H1 (cell line): ENCODE results near the gene ZNF3. TPM values are rescaled to one million over a fixed set of nuclear protein-coding genes. Genes with fewer than 3 reads are reported as not detected.

ENCODE experiments used
- CTCF ChIA-PET: fragments of 300-600 bp; sonication (Branson Sonifier 250); formaldehyde crosslinking; loops from one replicate; lab custom pipeline; 2021; ENCODE audit not compliant: partially characterized antibody; lab: Charles Lee
- POLR2A ChIA-PET: fragments of 300-600 bp; sonication (Branson Sonifier 250); formaldehyde crosslinking; loops from one replicate; lab custom pipeline; 2021; ENCODE audit warnings: inconsistent platforms; ENCODE audit not compliant: partially characterized antibody; lab: Charles Lee
- DNase-seq, 2 experiments: peaks; one replicate each; pipeline versions ENCODE4 v3.0.0 to v3.0.0-alpha.2; 2010 to 2022; ENCODE audit warnings: low spot score in 2 of 2, low read depth in 1 of 2, mixed read lengths in 1 of 2
- FAIRE-seq: peaks from 2 replicates; lab custom pipeline; 2011; peaks lifted over from hg19 to GRCh38; lab: Jason Lieb, UNC
- H2AFZ ChIP-seq: 2 replicates; pipeline ENCODE4 v1.8.1; 2012; ENCODE audit warnings: low read length, inconsistent platforms
- H2AK5ac ChIP-seq: 2 replicates; pipeline ENCODE4 v1.6.1; 2013; ENCODE audit warnings: low read depth, low read length
- H2BK120ac ChIP-seq: replicated peaks from 2 replicates; pipeline ENCODE3; 2013; ENCODE audit warnings: low read depth, low read length, inconsistent platforms
- H2BK12ac ChIP-seq: 2 replicates; pipeline ENCODE4 v1.6.1; 2013; ENCODE audit warnings: low read depth, low read length
- H2BK15ac ChIP-seq: 2 replicates; pipeline ENCODE4 v1.6.1; 2013; ENCODE audit warnings: low read length
- H2BK20ac ChIP-seq: 2 replicates; pipeline ENCODE4 v1.6.1; 2013; ENCODE audit warnings: low read length
- H2BK5ac ChIP-seq: 2 replicates; pipeline ENCODE4 v1.6.1; 2013; ENCODE audit warnings: low read depth, low read length
- H3K14ac ChIP-seq: 2 replicates; pipeline ENCODE4 v1.6.1; 2013; ENCODE audit warnings: inconsistent platforms; ENCODE audit not compliant: insufficient read length
- H3K18ac ChIP-seq: 2 replicates; pipeline ENCODE4 v1.6.1; 2013; ENCODE audit warnings: low read length; ENCODE audit errors: extremely low read depth
- H3K23ac ChIP-seq: 2 replicates; pipeline ENCODE4 v1.6.1; 2013; ENCODE audit warnings: inconsistent platforms; ENCODE audit not compliant: insufficient read length
- H3K23me2 ChIP-seq: 2 replicates; pipeline ENCODE4 v1.6.1; 2013; ENCODE audit warnings: low read depth, low read length
- H3K27ac ChIP-seq: 2 replicates; pipeline ENCODE4 v1.6.1; 2011; ENCODE audit warnings: low read depth, low read length, inconsistent platforms
- H3K27me3 ChIP-seq, 4 experiments: replicated peaks in 1 of 4; 1 replicate in 1 of 4; 2 replicates in 3 of 4; pipeline versions ENCODE4 v1.6.1 to v1.8.1; 2011 to 2013; ENCODE audit warnings: low read length in 3 of 4, mild to moderate bottlenecking in 3 of 4, inconsistent platforms in 2 of 4, mixed read lengths in 2 of 4, moderate library complexity in 1 of 4; ENCODE audit not compliant: control insufficient read depth in 3 of 4, insufficient read depth in 3 of 4; ENCODE audit errors: extremely low read depth in 1 of 4
- H3K36me3 ChIP-seq, 4 experiments: 2 replicates each; pipeline versions ENCODE4 v1.6.1 to v1.8.1; 2011 to 2013; ENCODE audit warnings: mild to moderate bottlenecking in 4 of 4, low read length in 3 of 4, moderate library complexity in 2 of 4, control low read depth in 1 of 4, inconsistent platforms in 1 of 4; ENCODE audit not compliant: insufficient read depth in 4 of 4, control insufficient read depth in 2 of 4
- H3K4ac ChIP-seq: replicated peaks from 2 replicates; pipeline ENCODE3; 2013; ENCODE audit warnings: low read length, low read depth, mixed read lengths, inconsistent platforms; ENCODE audit not compliant: insufficient read length
- H3K4me1 ChIP-seq, 4 experiments: replicated peaks in 1 of 4; 1 replicate in 1 of 4; 2 replicates in 3 of 4; pipeline versions ENCODE4 v1.6.1 to v1.8.1; 2011 to 2013; ENCODE audit warnings: low read length in 3 of 4, inconsistent platforms in 2 of 4, mixed read lengths in 1 of 4; ENCODE audit not compliant: insufficient read depth in 4 of 4, control insufficient read depth in 3 of 4
- H3K4me2 ChIP-seq, 2 experiments: 2 replicates each; pipeline versions ENCODE4 v1.6.1 to v1.8.1; 2011 to 2013; ENCODE audit warnings: low read depth in 2 of 2, low read length in 2 of 2, control low read depth in 1 of 2, inconsistent platforms in 1 of 2, mild to moderate bottlenecking in 1 of 2; ENCODE audit not compliant: insufficient read depth in 1 of 2
- H3K4me3 ChIP-seq, 4 experiments: fragments of 200-600, 300-600 bp in 1 of 4; sonication (generic), shearing (Covaris generic), sonication (Bioruptor Twin) in 1 of 4; 2 replicates each; pipeline versions ENCODE4 v1.5.1 to v1.8.1; 2011 to 2016; ENCODE audit warnings: low read length in 4 of 4, low read depth in 3 of 4, control low read depth in 2 of 4, inconsistent platforms in 2 of 4, mild to moderate bottlenecking in 2 of 4, mixed read lengths in 1 of 4, moderate library complexity in 1 of 4; ENCODE audit not compliant: insufficient read depth in 2 of 4; ENCODE audit errors: extremely low read depth in 1 of 4
- H3K56ac ChIP-seq: replicated peaks from 2 replicates; pipeline ENCODE3; 2013; ENCODE audit warnings: low read depth, mild to moderate bottlenecking, mixed read lengths, low read length, inconsistent platforms; ENCODE audit not compliant: insufficient read length
- H3K79me1 ChIP-seq: 2 replicates; pipeline ENCODE4 v1.6.1; 2013; ENCODE audit warnings: low read depth, low read length, control low read depth
- H3K79me2 ChIP-seq, 2 experiments: 2 replicates each; pipeline versions ENCODE4 v1.6.1 to v1.8.1; 2012 to 2013; ENCODE audit warnings: low read length in 2 of 2, mild to moderate bottlenecking in 2 of 2, inconsistent platforms in 1 of 2; ENCODE audit not compliant: insufficient read depth in 2 of 2, control insufficient read depth in 1 of 2
- H3K9ac ChIP-seq, 4 experiments: replicated peaks in 1 of 4; 1 replicate in 1 of 4; 2 replicates in 3 of 4; pipeline versions ENCODE4 v1.6.1 to v1.8.1; 2011 to 2013; ENCODE audit warnings: low read depth in 3 of 4, low read length in 3 of 4, control low read depth in 2 of 4, mild to moderate bottlenecking in 2 of 4, moderate library complexity in 2 of 4, inconsistent platforms in 1 of 4; ENCODE audit errors: extremely low read depth in 1 of 4
- H3K9me3 ChIP-seq, 2 experiments: 2 replicates each; pipeline versions ENCODE4 v1.6.1 to v1.8.1; 2012 to 2013; ENCODE audit warnings: mild to moderate bottlenecking in 2 of 2, moderate library complexity in 2 of 2, control low read depth in 1 of 2, inconsistent platforms in 1 of 2, low read depth in 1 of 2, low read length in 1 of 2, mixed read lengths in 1 of 2; ENCODE audit not compliant: insufficient read depth in 2 of 2
- H4K20me1 ChIP-seq, 2 experiments: replicated peaks in 1 of 2; 2 replicates each; pipeline versions ENCODE3 to v1.8.1; 2011 to 2013; ENCODE audit warnings: inconsistent platforms in 2 of 2, low read length in 2 of 2, mild to moderate bottlenecking in 1 of 2; ENCODE audit not compliant: insufficient read depth in 2 of 2, control insufficient read depth in 1 of 2
- H4K5ac ChIP-seq: 2 replicates; pipeline ENCODE4 v1.6.1; 2013; ENCODE audit warnings: low read length, low read depth, mixed read lengths, inconsistent platforms; ENCODE audit not compliant: insufficient read length
- H4K8ac ChIP-seq: 2 replicates; pipeline ENCODE4 v1.8.0; 2013; ENCODE audit warnings: mild to moderate bottlenecking, moderate library complexity, low read length, inconsistent platforms; ENCODE audit not compliant: insufficient read depth; ENCODE audit errors: extremely low read depth
- H4K91ac ChIP-seq: replicated peaks from 2 replicates; pipeline ENCODE3; 2013; ENCODE audit warnings: low read length, mixed read lengths, inconsistent platforms; ENCODE audit not compliant: insufficient read length
- BCL11A ChIP-seq, 2 experiments: IDR thresholded peaks; one replicate each; pipeline ENCODE4 v1.6.1; 2011; ENCODE audit warnings: low read depth in 2 of 2, low read length in 2 of 2, mild to moderate bottlenecking in 2 of 2
- CHD2 ChIP-seq: IDR thresholded peaks from 2 replicates; pipeline ENCODE4 v1.6.1; 2012; ENCODE audit warnings: low read length, improper control_type of control experiment
- CTBP2 ChIP-seq: IDR thresholded peaks from 2 replicates; pipeline ENCODE4 v1.7.0; 2011; ENCODE audit warnings: borderline replicate concordance, mild to moderate bottlenecking, moderate library complexity, mixed read lengths, low read length; ENCODE audit not compliant: insufficient read depth, insufficient read length
- EGR1 ChIP-seq: IDR thresholded peaks from 2 replicates; pipeline ENCODE4 v1.6.1; 2011; ENCODE audit warnings: low read depth, low read length, borderline replicate concordance
- KDM4A ChIP-seq: IDR thresholded peaks from one replicate; pipeline ENCODE4 v1.7.1; 2012; ENCODE audit warnings: low read depth, mild to moderate bottlenecking, moderate library complexity, low read length, inconsistent platforms; ENCODE audit not compliant: severe bottlenecking
- NRF1 ChIP-seq: IDR thresholded peaks from 2 replicates; pipeline ENCODE4 v1.6.1; 2011; ENCODE audit warnings: mild to moderate bottlenecking, low read depth, low read length, improper control_type of control experiment
- RXRA ChIP-seq: IDR thresholded peaks from 2 replicates; pipeline ENCODE4 v1.6.1; 2011; ENCODE audit warnings: low read depth, mild to moderate bottlenecking, low read length, moderate library complexity; ENCODE audit not compliant: insufficient read depth
- SIN3A ChIP-seq, 2 experiments: IDR thresholded peaks in 1 of 2; conservative IDR thresholded peaks in 1 of 2; 2 replicates each; pipeline ENCODE4 v1.6.1; 2011 to 2012; ENCODE audit warnings: low read length in 2 of 2, improper control_type of control experiment in 1 of 2, low read depth in 1 of 2, mild to moderate bottlenecking in 1 of 2
- SP1 ChIP-seq: IDR thresholded peaks from 2 replicates; pipeline ENCODE4 v1.6.1; 2011; ENCODE audit warnings: low read depth, low read length
- TAF1 ChIP-seq: IDR thresholded peaks from 2 replicates; pipeline ENCODE4 v1.6.1; 2011; ENCODE audit warnings: mild to moderate bottlenecking, low read depth, low read length
- ZNF274 ChIP-seq: IDR thresholded peaks from 2 replicates; pipeline ENCODE4 v1.7.0; 2012; ENCODE audit warnings: low read length, borderline replicate concordance; ENCODE audit errors: extremely low read depth
- WGBS, 2 experiments: shearing (Covaris generic) in 1 of 2; methylation state at CpG; one replicate each; pipeline versions ENCODE4 v1.1.6 to v1.1.7; 2013 to 2015; ENCODE audit warnings: low lambda C conversion rate in 2 of 2, mixed read lengths in 2 of 2, inconsistent platforms in 1 of 2, low coverage in 1 of 2, missing lambda C conversion rate in 1 of 2; ENCODE audit not compliant: insufficient replicate concordance in 2 of 2, insufficient coverage in 1 of 2, insufficient read length in 1 of 2; ENCODE audit errors: extremely low coverage in 1 of 2, missing lambda C conversion rate in 1 of 2; 5-methylcytosine and 5-hydroxymethylcytosine counted together
- polyA plus RNA-seq, 7 experiments: library from polyadenylated mRNA; depleted of rRNA in 3 of 7; stranded (reverse) in 5 of 7; unstranded in 2 of 7; fragments of >200 nt in 5 of 7; fragments of 200-250 nt in 2 of 7; gene quantifications; 1 replicate in 5 of 7; 2 replicates in 1 of 7; 4 replicates in 1 of 7; pipeline versions ENCODE4 v1.2.1 to v1.2.3, GENCODE V29; 2011 to 2013; ENCODE audit warnings: missing spikeins in 2 of 7, mixed read lengths in 2 of 7
- total RNA-seq: library from RNA; stranded (reverse); fragmentation: NEBNext Ultra II Directional; extraction: Animal tissue kit (Norgen Biotek cat#: 25700); gene quantifications from 2 replicates; pipeline ENCODE4 v1.2.1, GENCODE V29; 2021
- TF ChIP-seq, protein P1 (sequence below): IDR thresholded peaks from 2 replicates; pipeline ENCODE4 v1.6.1; 2012; ENCODE audit warnings: inconsistent platforms

The ZNF3 gene
- total and polyA plus RNA-seq, 2 of the 8 experiments (the other 6 are each of a cell fraction or from before 2014, with no cell fraction given), result 26.9 to 49.1 TPM

DNA sequence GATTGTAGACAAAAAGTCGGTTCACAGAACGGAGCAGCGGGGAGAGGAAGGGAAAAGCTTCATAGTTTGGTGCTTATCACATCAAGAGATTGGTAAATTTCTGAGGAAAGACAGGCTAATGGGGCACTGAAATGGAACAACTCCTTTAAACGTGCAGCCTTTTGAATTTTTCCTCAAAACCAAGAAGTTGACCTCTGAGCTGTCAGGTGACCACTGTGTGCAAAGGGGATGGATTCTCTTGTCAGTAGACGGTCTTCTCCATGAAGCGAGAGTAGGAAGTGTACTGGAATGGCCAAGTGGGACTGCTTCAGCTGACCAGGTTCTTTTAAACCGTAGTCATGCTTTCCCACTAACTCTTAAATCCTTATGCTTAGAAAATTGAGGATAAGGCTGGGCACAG is 43.2 kb downstream of the ZNF3 start:
- no peak for FAIRE-seq

More for the DNA sequence above, 43.2 kb downstream of the ZNF3 start:
- Histone ChIP-seq H3K18ac (no peak overlapping the region), H2BK12ac (no peak overlapping the region), H2BK5ac (no peak overlapping the region), H2AK5ac (no peak overlapping the region), H2AFZ (no peak overlapping the region), H3K4me3 (no peak overlapping the region), H2BK20ac (no peak overlapping the region), H3K79me1 (no peaks in the 10 kb centered on the region), H3K23ac (no peak overlapping the region), H4K5ac (no peak overlapping the region), H4K91ac (no peak overlapping the region), H2BK15ac (no peak overlapping the region), H3K27ac (no peak overlapping the region), H4K8ac (no peak overlapping the region; the same call in 1 of the 2 replicates), H3K27me3 (no peaks in the 10 kb centered on the region), H3K23me2 (no peaks in the 10 kb centered on the region), H4K20me1 (no peaks in the 10 kb centered on the region), H3K9ac (no peak overlapping the region), H3K56ac (no peak overlapping the region), H3K9me3 (peaks cover 0 to 8% of the 10 kb centered on the region in 2 experiments; a peak in 2 of 4 replicates), H2BK120ac (no peak overlapping the region), H3K14ac (no peak overlapping the region), H3K4me2 (no peak overlapping the region), H3K4ac (no peak overlapping the region), H3K79me2 (no peaks in the 10 kb centered on the region), H3K36me3 (peaks cover 18 to 43% (median 30%) of the 10 kb centered on the region in 4 experiments; a peak in 7 of 8 replicates), H3K4me1 (no peaks in the 10 kb centered on the region; a peak in 1 of 7 replicates)
- no peak for DNase-seq
- POLR2A ChIA-PET, result interaction anchor here (1.3 to 2.1 kb wide), 4 partner anchors 16 to 33 kb away, joined by 3 to 7 read pairs (median 4); partner anchors contain the start of gene ZKSCAN1
- no peak for TF ChIP-seq BCL11A (IDR thresholded peaks at IDR 0.05; ENCODE audit: low read depth in 2 of 2, low read length in 2 of 2)
- no peak for TF ChIP-seq SIN3A (conservative IDR thresholded peaks at IDR 0.05 in 1 of 2, IDR thresholded peaks at IDR 0.05 in 1 of 2; ENCODE audit: low read depth in 1 of 2, low read length in 2 of 2)
- TF ChIP-seq ZNF274, result no peak
- TF ChIP-seq CHD2, result no peak
- TF ChIP-seq RXRA, result no peak
- TF ChIP-seq, protein P1, sequence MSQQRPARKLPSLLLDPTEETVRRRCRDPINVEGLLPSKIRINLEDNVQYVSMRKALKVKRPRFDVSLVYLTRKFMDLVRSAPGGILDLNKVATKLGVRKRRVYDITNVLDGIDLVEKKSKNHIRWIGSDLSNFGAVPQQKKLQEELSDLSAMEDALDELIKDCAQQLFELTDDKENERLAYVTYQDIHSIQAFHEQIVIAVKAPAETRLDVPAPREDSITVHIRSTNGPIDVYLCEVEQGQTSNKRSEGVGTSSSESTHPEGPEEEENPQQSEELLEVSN, result no peak
- TF ChIP-seq CTBP2, result no peak
- no peak for TF ChIP-seq SP1
- no peak for TF ChIP-seq NRF1
- no peak for TF ChIP-seq KDM4A
- no peak for TF ChIP-seq TAF1
- TF ChIP-seq EGR1, result no peak
- 82% methylated on average over 7 of the region's 7 CpGs; no CpG with 5 or more reads in 1 of the 2 experiments for WGBS, 2 experiments
- CTCF ChIA-PET, result interaction anchor here (0.6 to 1.1 kb wide), 3 partner anchors 19 to 57 kb away, joined by 3 to 4 read pairs (median 3); no protein-coding TSS in a partner anchor
